B cell (primary cell): Measurements from ENCODE around the gene P2RX7. TPM values are rescaled to one million over a fixed set of nuclear protein-coding genes. Genes with fewer than 3 reads are reported as not detected.

ENCODE experiments used
- ATAC-seq: fragments of 200-7000 bp; cut with Tn5 transposase; one replicate; pipeline ENCODE4 v1.10.0; 2021; ENCODE audit warnings: low read depth, mild to moderate bottlenecking, moderate number of reproducible peaks, moderate library complexity
- CTCF ChIA-PET: fragments of 350-600 bp; sonication (Branson Sonifier 250); formaldehyde crosslinking; loops from one replicate; lab custom pipeline; 2021; ENCODE audit warnings: antibody characterized with exemption, inconsistent platforms; lab: Charles Lee
- POLR2A ChIA-PET: fragments of 350-600 bp; sonication (Branson Sonifier 250); formaldehyde crosslinking; loops from one replicate; lab custom pipeline; 2021; ENCODE audit warnings: antibody characterized with exemption; lab: Charles Lee
- DNase-seq: peaks from one replicate; pipeline ENCODE4 v3.0.0; 2013
- H2AFZ ChIP-seq: 2 replicates; pipeline ENCODE4 v1.6.1; 2012; ENCODE audit warnings: mild to moderate bottlenecking, low read depth, low read length; ENCODE audit not compliant: insufficient read depth, poor library complexity, severe bottlenecking
- H3K27ac ChIP-seq, 2 donors: 1 replicate in 1 of 2; 2 replicates in 1 of 2; pipeline ENCODE4 v1.5.1; 2012 to 2013; ENCODE audit warnings: low read length in 2 of 2, mild to moderate bottlenecking in 2 of 2, moderate library complexity in 1 of 2
- H3K27me3 ChIP-seq, 4 experiments: fragments of 200-600 bp in 1 of 4; sonication (generic) in 1 of 4; replicated peaks in 1 of 4; 1 replicate in 2 of 4; 2 replicates in 2 of 4; pipeline versions ENCODE4 v1.6.1 to v1.7.0; 2013 to 2016; ENCODE audit warnings: low read length in 3 of 4, mild to moderate bottlenecking in 2 of 4, mixed read lengths in 1 of 4, moderate library complexity in 1 of 4; ENCODE audit not compliant: insufficient read depth in 4 of 4, control insufficient read depth in 3 of 4; ENCODE audit errors: control extremely low read depth in 1 of 4
- H3K36me3 ChIP-seq, 2 experiments: replicated peaks in 1 of 2; 1 replicate in 1 of 2; 2 replicates in 1 of 2; pipeline versions ENCODE4 v1.6.1 to v1.7.1; 2013; ENCODE audit warnings: low read length in 1 of 2; ENCODE audit not compliant: insufficient read depth in 2 of 2, control insufficient read depth in 1 of 2; ENCODE audit errors: control extremely low read depth in 1 of 2, extremely low read depth in 1 of 2
- H3K4me1 ChIP-seq, 2 donors: fragments of 200-600 bp in 1 of 2; sonication (generic) in 1 of 2; 1 replicate in 1 of 2; 2 replicates in 1 of 2; pipeline versions ENCODE4 v1.5.1 to v1.6.1; 2013 to 2017; ENCODE audit warnings: low read length in 2 of 2; ENCODE audit not compliant: control insufficient read depth in 2 of 2, insufficient read depth in 2 of 2
- H3K4me2 ChIP-seq: replicated peaks from 2 replicates; pipeline ENCODE3; 2012; ENCODE audit warnings: mild to moderate bottlenecking, low read depth, low read length; ENCODE audit not compliant: poor library complexity, severe bottlenecking
- H3K4me3 ChIP-seq, 5 experiments: fragments of 200-600 bp in 1 of 5; sonication (generic) in 1 of 5; 1 replicate in 3 of 5; 2 replicates in 2 of 5; pipeline versions ENCODE4 v1.5.1 to v1.7.0; 2011 to 2016; ENCODE audit warnings: low read length in 4 of 5, mild to moderate bottlenecking in 4 of 5, low read depth in 2 of 5, control low read depth in 1 of 5, moderate library complexity in 1 of 5; ENCODE audit not compliant: insufficient read depth in 1 of 5; ENCODE audit errors: control extremely low read depth in 1 of 5, extremely low read depth in 1 of 5
- H3K79me2 ChIP-seq: fragments of 200-600 bp; sonication (generic); one replicate; pipeline ENCODE4 v1.6.0; 2016; ENCODE audit warnings: low read length; ENCODE audit not compliant: control insufficient read depth, insufficient read depth
- H3K9ac ChIP-seq: fragments of 200-600 bp; sonication (generic); 2 replicates; pipeline ENCODE4 v1.6.1; 2017; ENCODE audit warnings: mild to moderate bottlenecking, low read length, moderate library complexity
- H3K9me3 ChIP-seq, 3 donors: one replicate each; pipeline versions ENCODE4 v1.6.1 to v1.7.1; 2013; ENCODE audit warnings: low read length in 2 of 3; ENCODE audit not compliant: control insufficient read depth in 2 of 3, insufficient read depth in 1 of 3; ENCODE audit errors: control extremely low read depth in 1 of 3
- H4K20me1 ChIP-seq: 2 replicates; pipeline ENCODE4 v1.6.0; 2012; ENCODE audit warnings: mild to moderate bottlenecking, low read length; ENCODE audit not compliant: insufficient read depth, control insufficient read depth, poor library complexity, severe bottlenecking
- H3K27ac Mint-ChIP-seq: one replicate; pipeline ENCODE4 v1.8.0; 2021; ENCODE audit warnings: mixed read lengths
- H3K27me3 Mint-ChIP-seq: one replicate; pipeline ENCODE4 v1.8.0; 2021; ENCODE audit warnings: mixed read lengths
- H3K4me1 Mint-ChIP-seq: one replicate; pipeline ENCODE4 v1.8.0; 2021; ENCODE audit warnings: mixed read lengths
- H3K4me3 Mint-ChIP-seq: one replicate; pipeline ENCODE4 v1.8.0; 2021; ENCODE audit warnings: mixed read lengths
- H3K9me3 Mint-ChIP-seq: one replicate; pipeline ENCODE4 v1.8.0; 2022; ENCODE audit warnings: mixed read lengths; ENCODE audit not compliant: insufficient read depth
- CTCF ChIP-seq: fragments of 200-600 bp; IDR thresholded peaks from one replicate; pipeline ENCODE4 v1.8.0; 2022; ENCODE audit warnings: antibody characterized with exemption, mild to moderate bottlenecking
- EZH2 ChIP-seq: IDR thresholded peaks from 2 replicates; pipeline ENCODE4 v1.6.1; 2012; ENCODE audit warnings: borderline replicate concordance, low read depth, mild to moderate bottlenecking, moderate library complexity, low read length; ENCODE audit not compliant: insufficient read depth, poor library complexity, severe bottlenecking
- whole genome bisulfite sequencing: methylation state at CpG from one replicate; pipeline ENCODE4 v1.1.5; 2013; ENCODE audit warnings: missing lambda C conversion rate; ENCODE audit not compliant: insufficient coverage; 5-methylcytosine and 5-hydroxymethylcytosine counted together
- intact Hi-C: fragments of 100-400 bp; cut with micrococcal nuclease; formaldehyde crosslinking; loops from one replicate; pipeline ENCODE4 v1.10.0; 2022
- polyA plus RNA-seq: library from polyadenylated mRNA; depleted of rRNA; stranded (reverse); fragments of >200 nt; gene quantifications from 2 replicates; pipeline ENCODE4 v1.2.3, GENCODE V29; 2012
- total RNA-seq, 2 donors: library from RNA; stranded (reverse); fragments of 120-200 nt in 1 of 2; gene quantifications; 1 replicate in 1 of 2; 2 replicates in 1 of 2; pipeline versions ENCODE4 v1.2.3 to v1.2.4, GENCODE V29; 2013 to 2022

P2RX7 gene
- total and polyA plus RNA-seq, 2 donors (not counting 1 experiment from before 2014, with no cell fraction given): 5.3 to 6.3 TPM

GRCh38 chr12:121086781-121087295, 45.8 kb upstream of the P2RX7 start:
- intact Hi-C loops: no loop called here
- no peaks in the 10 kb centered on the region for H4K20me1 ChIP-seq
- TF ChIP-seq CTCF: no peak
- TF ChIP-seq EZH2: no peak
- H2AFZ ChIP-seq: no peak overlapping the region
- Mint-ChIP-seq H3K4me1 (peaks cover 5% of the 10 kb centered on the region), H3K27me3 (no peaks in the 10 kb centered on the region), H3K4me3 (no peak overlapping the region), H3K27ac (no peak overlapping the region), H3K9me3 (no peaks in the 10 kb centered on the region)
- H3K36me3 ChIP-seq: no peaks in the 10 kb centered on the region
- H3K79me2 ChIP-seq: no peaks in the 10 kb centered on the region
- H3K4me2 ChIP-seq: no peak overlapping the region
- CTCF ChIA-PET: interaction anchor here (0.8 kb wide), 1 partner anchor 27 kb away, joined by 3 read pairs; no protein-coding TSS in a partner anchor
- no peaks in the 10 kb centered on the region for H3K4me1 ChIP-seq
- POLR2A ChIA-PET: no interaction called here
- H3K9ac ChIP-seq: no peak overlapping the region
- ATAC-seq (no peak), DNase-seq (no peak)
- no peaks in the 10 kb centered on the region for H3K27me3 ChIP-seq
- no peak overlapping the region for H3K4me3 ChIP-seq
- 91% methylated on average over 3 of the region's 8 CpGs for WGBS
- no peak overlapping the region for H3K27ac ChIP-seq
- no peaks in the 10 kb centered on the region for H3K9me3 ChIP-seq

GRCh38 chr12:121087467-121088194, 45.0 kb upstream of the P2RX7 start:
- WGBS: 71% methylated on average over 11 of the region's 11 CpGs
- H3K27ac ChIP-seq: no peak overlapping the region
- H3K36me3 ChIP-seq: no peaks in the 10 kb centered on the region
- H3K4me2 ChIP-seq: no peak overlapping the region
- no peaks in the 10 kb centered on the region for H4K20me1 ChIP-seq
- CTCF ChIA-PET: no interaction called here
- Mint-ChIP-seq H3K4me3 (no peak overlapping the region), H3K27me3 (no peaks in the 10 kb centered on the region), H3K9me3 (no peaks in the 10 kb centered on the region), H3K27ac (no peak overlapping the region), H3K4me1 (peaks cover 11% of the 10 kb centered on the region)
- ATAC-seq (no peak), DNase-seq (no peak)
- POLR2A ChIA-PET: no interaction called here
- peak overlapping the region; percentile 8 for H2AFZ ChIP-seq
- H3K79me2 ChIP-seq: no peaks in the 10 kb centered on the region
- H3K9me3 ChIP-seq: no peaks in the 10 kb centered on the region
- TF ChIP-seq EZH2: no peak
- TF ChIP-seq CTCF: no peak
- no peak overlapping the region for H3K9ac ChIP-seq
- no peak overlapping the region for H3K4me3 ChIP-seq
- H3K4me1 ChIP-seq: peaks cover 2 to 3% of the 10 kb centered on the region in 2 donors
- no peaks in the 10 kb centered on the region for H3K27me3 ChIP-seq
- intact Hi-C loops: no loop called here
